Endothelial cell (in vitro differentiated cells): Measurements from ENCODE around the gene SPSB1. TPM values are rescaled to one million over a fixed set of nuclear protein-coding genes. Genes with fewer than 3 reads are reported as not detected.

Experiments used
- DNase-seq: peaks from one replicate; pipeline ENCODE4 v3.0.0; 2021; ENCODE audit warnings: low spot score
- H3K27ac Mint-ChIP-seq: one replicate; pipeline ENCODE4 v1.8.0; 2021; ENCODE audit warnings: mixed read lengths, inconsistent platforms; ENCODE audit not compliant: unreplicated experiment
- H3K27me3 Mint-ChIP-seq: one replicate; pipeline ENCODE4 v1.8.0; 2021; ENCODE audit warnings: mild to moderate bottlenecking, moderate library complexity, mixed read lengths, inconsistent platforms; ENCODE audit not compliant: unreplicated experiment
- H3K36me3 Mint-ChIP-seq: one replicate; pipeline ENCODE4 v1.8.0; 2021; ENCODE audit warnings: mild to moderate bottlenecking, low read depth, mixed read lengths, inconsistent platforms; ENCODE audit not compliant: unreplicated experiment
- H3K4me1 Mint-ChIP-seq: one replicate; pipeline ENCODE4 v1.8.0; 2021; ENCODE audit warnings: mild to moderate bottlenecking, mixed read lengths, inconsistent platforms; ENCODE audit not compliant: unreplicated experiment
- H3K4me3 Mint-ChIP-seq: one replicate; pipeline ENCODE4 v1.8.0; 2021; ENCODE audit warnings: mild to moderate bottlenecking, mixed read lengths, inconsistent platforms; ENCODE audit not compliant: unreplicated experiment
- H3K9me3 Mint-ChIP-seq: one replicate; pipeline ENCODE4 v1.8.0; 2021; ENCODE audit warnings: mixed read lengths, inconsistent platforms; ENCODE audit not compliant: unreplicated experiment
- total RNA-seq: library from RNA; stranded (reverse); fragmentation: NEBNext Ultra II Directional; extraction: Animal tissue kit (Norgen Biotek cat#: 25700); gene quantifications from one replicate; pipeline ENCODE4 v1.2.1, GENCODE V29; 2021; ENCODE audit not compliant: unreplicated experiment
- TF ChIP-seq, protein P1 (sequence below): fragments of 200-600 bp; sonication (generic); IDR thresholded peaks from one replicate; pipeline ENCODE4 v1.5.0; 2021; ENCODE audit warnings: antibody characterized with exemption; ENCODE audit not compliant: unreplicated experiment

The SPSB1 gene
- total RNA-seq, 1 donor from 2014 or later: 8.1 TPM

DNA sequence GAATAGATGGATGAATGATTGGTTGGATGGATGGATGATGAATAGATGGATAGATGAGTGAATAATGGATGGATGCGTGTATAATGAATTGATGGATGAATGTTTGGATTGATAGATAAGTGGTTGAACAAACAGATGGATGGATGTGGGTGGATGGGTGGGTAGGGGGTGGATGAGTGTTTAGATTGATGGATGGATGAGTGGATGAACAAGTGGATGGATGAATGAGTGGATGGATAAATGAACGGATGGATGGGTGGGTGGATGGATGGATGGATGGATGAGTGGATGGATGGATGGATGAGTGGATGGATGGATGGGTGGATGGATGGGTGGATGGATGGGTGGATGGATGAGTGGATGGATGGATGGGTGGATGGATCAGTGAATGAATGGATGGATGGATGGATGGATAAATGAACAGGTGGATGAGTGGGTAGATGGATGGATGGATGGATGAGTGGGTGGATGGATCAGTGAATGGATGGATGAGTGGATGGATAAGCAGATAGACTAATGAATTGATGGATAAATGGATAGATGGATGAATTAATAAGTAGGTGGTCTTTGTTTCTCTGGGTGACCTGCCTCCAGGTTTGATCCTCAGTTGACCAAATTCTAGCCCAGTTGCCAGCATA is 64.3 kb downstream of the SPSB1 start:
- Mint-ChIP-seq H3K27me3 (peaks cover 3% of the 10 kb centered on the region), H3K9me3 (no peaks in the 10 kb centered on the region), H3K4me1 (peaks cover 3% of the 10 kb centered on the region), H3K27ac (peak overlapping the region; percentile 5), H3K36me3 (peaks cover 15% of the 10 kb centered on the region), H3K4me3 (peak overlapping the region; percentile 32)
- DNase-seq: no peak
- TF ChIP-seq, protein P1, sequence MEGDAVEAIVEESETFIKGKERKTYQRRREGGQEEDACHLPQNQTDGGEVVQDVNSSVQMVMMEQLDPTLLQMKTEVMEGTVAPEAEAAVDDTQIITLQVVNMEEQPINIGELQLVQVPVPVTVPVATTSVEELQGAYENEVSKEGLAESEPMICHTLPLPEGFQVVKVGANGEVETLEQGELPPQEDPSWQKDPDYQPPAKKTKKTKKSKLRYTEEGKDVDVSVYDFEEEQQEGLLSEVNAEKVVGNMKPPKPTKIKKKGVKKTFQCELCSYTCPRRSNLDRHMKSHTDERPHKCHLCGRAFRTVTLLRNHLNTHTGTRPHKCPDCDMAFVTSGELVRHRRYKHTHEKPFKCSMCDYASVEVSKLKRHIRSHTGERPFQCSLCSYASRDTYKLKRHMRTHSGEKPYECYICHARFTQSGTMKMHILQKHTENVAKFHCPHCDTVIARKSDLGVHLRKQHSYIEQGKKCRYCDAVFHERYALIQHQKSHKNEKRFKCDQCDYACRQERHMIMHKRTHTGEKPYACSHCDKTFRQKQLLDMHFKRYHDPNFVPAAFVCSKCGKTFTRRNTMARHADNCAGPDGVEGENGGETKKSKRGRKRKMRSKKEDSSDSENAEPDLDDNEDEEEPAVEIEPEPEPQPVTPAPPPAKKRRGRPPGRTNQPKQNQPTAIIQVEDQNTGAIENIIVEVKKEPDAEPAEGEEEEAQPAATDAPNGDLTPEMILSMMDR: no peak

GRCh38 chr1:9357958-9358357 is 65.3 kb downstream of the SPSB1 start:
- H3K4me1 Mint-ChIP-seq: peaks cover 9% of the 10 kb centered on the region
- peaks cover 3% of the 10 kb centered on the region for H3K27me3 Mint-ChIP-seq
- no peaks in the 10 kb centered on the region for H3K9me3 Mint-ChIP-seq
- no peak overlapping the region for H3K4me3 Mint-ChIP-seq
- DNase-seq: no peak
- H3K27ac Mint-ChIP-seq: no peak overlapping the region
- TF ChIP-seq, protein P1: no peak
- peaks cover 15% of the 10 kb centered on the region for H3K36me3 Mint-ChIP-seq

DNA sequence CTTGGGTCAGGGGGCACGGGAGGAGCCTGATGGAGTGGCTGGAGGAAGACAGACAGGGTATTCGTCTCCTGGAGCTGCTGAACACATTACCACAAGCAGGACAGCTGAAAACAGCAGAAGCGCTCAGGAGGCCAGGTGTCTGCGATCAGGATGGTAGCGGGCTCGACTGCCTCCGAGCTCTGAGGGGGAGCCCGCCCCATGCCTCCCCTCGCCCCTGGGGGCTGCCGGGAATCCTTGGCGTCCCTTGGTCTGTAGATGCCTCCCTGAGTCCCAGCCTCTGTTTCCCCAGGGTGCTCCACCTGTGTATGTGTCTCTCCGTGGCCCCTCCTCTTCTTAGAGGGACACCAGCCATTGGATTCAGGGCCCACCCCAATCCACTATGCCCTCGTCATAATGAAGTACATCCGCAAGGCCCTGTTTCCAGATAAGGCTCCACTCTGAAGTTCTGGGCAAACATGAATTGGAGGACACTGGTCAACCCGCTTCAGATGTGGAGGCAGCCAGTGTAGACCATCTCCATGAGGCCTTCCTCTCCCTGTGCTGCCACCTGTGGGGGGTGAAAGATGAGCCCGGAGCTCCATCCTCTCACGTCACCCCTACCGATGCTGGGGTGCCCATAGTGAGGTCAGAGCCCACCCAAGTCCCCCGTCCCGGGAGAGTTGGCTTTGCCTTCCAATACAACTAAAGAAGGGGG is 67.8 kb downstream of the SPSB1 start:
- Mint-ChIP-seq H3K27ac (no peak overlapping the region), H3K36me3 (peaks cover 15% of the 10 kb centered on the region), H3K9me3 (no peaks in the 10 kb centered on the region), H3K27me3 (peaks cover 3% of the 10 kb centered on the region), H3K4me3 (no peak overlapping the region), H3K4me1 (peaks cover 9% of the 10 kb centered on the region)
- TF ChIP-seq, protein P1: no peak
- DNase-seq: no peak

- TF ChIP-seq, protein P1: no peak
- no peak overlapping the region for H3K27ac Mint-ChIP-seq
- no peaks in the 10 kb centered on the region for H3K9me3 Mint-ChIP-seq
- H3K27me3 Mint-ChIP-seq: peaks cover 3% of the 10 kb centered on the region
- no peak overlapping the region for H3K4me3 Mint-ChIP-seq
- H3K4me1 Mint-ChIP-seq: peaks cover 9% of the 10 kb centered on the region
- peaks cover 6% of the 10 kb centered on the region for H3K36me3 Mint-ChIP-seq
- DNase-seq: no peak
Observed at GRCh38 chr1:9361630-9362260, 69.1 kb downstream of the SPSB1 start.

GRCh38 chr1:9362488-9362887 is 69.8 kb downstream of the SPSB1 start:
- Mint-ChIP-seq H3K27ac (no peak overlapping the region), H3K9me3 (no peaks in the 10 kb centered on the region), H3K36me3 (no peaks in the 10 kb centered on the region), H3K27me3 (peaks cover 3% of the 10 kb centered on the region), H3K4me1 (peaks cover 7% of the 10 kb centered on the region), H3K4me3 (no peak overlapping the region)
- TF ChIP-seq, protein P1: no peak
- DNase-seq: no peak
